Measurements from ENCODE around the gene ABCC1. TPM values are rescaled to one million over a fixed set of nuclear protein-coding genes. Genes with fewer than 3 reads are reported as not detected.

ABCC1 gene
- total and polyA plus RNA-seq, 2 of the 8 experiments (the other 6 are each of a cell fraction or from before 2014, with no cell fraction given): 42.6 to 66.8 TPM

- Histone ChIP-seq H3K4me3 (ENCODE audit: extremely low read depth in 1 of 4, insufficient read depth in 2 of 4, low read depth in 3 of 4, low read length in 4 of 4) (no peak overlapping the region), H3K27ac (ENCODE audit: low read depth, low read length) (no peak overlapping the region), H3K4me2 (ENCODE audit: insufficient read depth in 1 of 2, low read depth in 2 of 2, low read length in 2 of 2) (no peak overlapping the region), H2BK120ac (replicated peaks; ENCODE audit: low read depth, low read length) (no peak overlapping the region), H3K36me3 (ENCODE audit: control insufficient read depth in 2 of 4, insufficient read depth in 4 of 4, low read length in 3 of 4) (no peaks in the 10 kb centered on the region), H3K27me3 (replicated peaks in 1 of 4; ENCODE audit: control insufficient read depth in 3 of 4, extremely low read depth in 1 of 4, insufficient read depth in 3 of 4, low read length in 3 of 4) (no peaks in the 10 kb centered on the region), H4K8ac (ENCODE audit: extremely low read depth, insufficient read depth, low read length) (peak overlapping the region; percentile 62; the same call in 1 of the 2 replicates), H2BK15ac (ENCODE audit: low read length) (no peak overlapping the region), H2BK12ac (ENCODE audit: low read depth, low read length) (no peak overlapping the region), H2AK5ac (ENCODE audit: low read depth, low read length) (no peak overlapping the region), H3K9me3 (ENCODE audit: insufficient read depth in 2 of 2, low read depth in 1 of 2, low read length in 1 of 2) (no peaks in the 10 kb centered on the region), H3K4me1 (replicated peaks in 1 of 4; ENCODE audit: control insufficient read depth in 3 of 4, insufficient read depth in 4 of 4, low read length in 3 of 4) (peaks cover 0 to 5% (median 2%) of the 10 kb centered on the region in 4 experiments; a peak in 2 of 7 replicates), H2AFZ (ENCODE audit: low read length) (no peak overlapping the region), H3K4ac (replicated peaks; ENCODE audit: insufficient read length, low read depth, low read length) (no peak overlapping the region), H3K9ac (replicated peaks in 1 of 4; ENCODE audit: extremely low read depth in 1 of 4, low read depth in 3 of 4, low read length in 3 of 4) (no peak overlapping the region), H4K20me1 (replicated peaks in 1 of 2; ENCODE audit: control insufficient read depth in 1 of 2, insufficient read depth in 2 of 2, low read length in 2 of 2) (peaks cover 0 to 3% of the 10 kb centered on the region in 2 experiments), H2BK5ac (ENCODE audit: low read depth, low read length) (no peak overlapping the region), H4K5ac (ENCODE audit: insufficient read length, low read depth, low read length) (no peak overlapping the region), H3K79me1 (ENCODE audit: low read depth, low read length) (no peaks in the 10 kb centered on the region), H3K14ac (ENCODE audit: insufficient read length) (no peak overlapping the region), H2BK20ac (ENCODE audit: low read length) (no peak overlapping the region), H3K23me2 (ENCODE audit: low read depth, low read length) (peaks cover 4% of the 10 kb centered on the region; the same call in 1 of the 2 replicates), H3K18ac (ENCODE audit: extremely low read depth, low read length) (no peak overlapping the region), H3K56ac (replicated peaks; ENCODE audit: insufficient read length, low read depth, low read length) (no peak overlapping the region), H3K79me2 (ENCODE audit: control insufficient read depth in 1 of 2, insufficient read depth in 2 of 2, low read length in 2 of 2) (no peaks in the 10 kb centered on the region), H4K91ac (replicated peaks; ENCODE audit: insufficient read length, low read length) (no peak overlapping the region), H3K23ac (ENCODE audit: insufficient read length) (no peak overlapping the region)
- POLR2A ChIA-PET (ENCODE audit: partially characterized antibody): no interaction called here
- WGBS, 2 experiments (ENCODE audit: extremely low coverage in 1 of 2, insufficient coverage in 1 of 2, insufficient read length in 1 of 2, insufficient replicate concordance in 2 of 2, low coverage in 1 of 2, low lambda C conversion rate in 2 of 2, missing lambda C conversion rate in 1 of 2): 88% methylated on average over 11 of the region's 11 CpGs; no CpG with 5 or more reads in 1 of the 2 experiments
- CTCF ChIA-PET (ENCODE audit: partially characterized antibody): interaction anchor here (0.7 to 3.1 kb wide), 11 partner anchors 11 to 468 kb away, joined by 3 to 33 read pairs (median 5); no protein-coding TSS in a partner anchor
- no peak for TF ChIP-seq CHD2 (IDR thresholded peaks at IDR 0.05; ENCODE audit: low read length)
- no peak for TF ChIP-seq SP1 (IDR thresholded peaks at IDR 0.05; ENCODE audit: low read depth, low read length)
- TF ChIP-seq NRF1 (IDR thresholded peaks at IDR 0.05; ENCODE audit: low read depth, low read length): no peak
- TF ChIP-seq BCL11A (IDR thresholded peaks at IDR 0.05; ENCODE audit: low read depth in 2 of 2, low read length in 2 of 2): no peak
- no peak for TF ChIP-seq TCF12 (IDR thresholded peaks at IDR 0.05; ENCODE audit: low read depth, low read length)
- TF ChIP-seq RAD21 (IDR thresholded peaks at IDR 0.05 in 1 of 2, conservative IDR thresholded peaks at IDR 0.05 in 1 of 2; ENCODE audit: low read depth in 2 of 2, low read length in 2 of 2): no peak
- TF ChIP-seq ZNF274 (IDR thresholded peaks at IDR 0.05; ENCODE audit: borderline replicate concordance, extremely low read depth, low read length): no peak
- no peak for TF ChIP-seq GABPA (IDR thresholded peaks at IDR 0.05; ENCODE audit: borderline replicate concordance, insufficient read depth, low read length)
- TF ChIP-seq POLR2A (IDR thresholded peaks at IDR 0.05; ENCODE audit: control extremely low read depth in 1 of 2, low read depth in 2 of 2, low read length in 2 of 2): no peak
- no peak for TF ChIP-seq SRF (IDR thresholded peaks at IDR 0.05; ENCODE audit: low read depth, low read length)
- TF ChIP-seq CTBP2 (IDR thresholded peaks at IDR 0.05; ENCODE audit: borderline replicate concordance, insufficient read depth, insufficient read length, low read length): no peak
- TF ChIP-seq CEBPB (IDR thresholded peaks at IDR 0.05; ENCODE audit: low read depth, low read length): no peak
- TF ChIP-seq BACH1 (IDR thresholded peaks at IDR 0.05; ENCODE audit: low read length): no peak
- TF ChIP-seq TBP (IDR thresholded peaks at IDR 0.05; ENCODE audit: low read depth, low read length): no peak
- DNase-seq (ENCODE audit: low read depth in 1 of 2, low spot score in 2 of 2) (no peak), FAIRE-seq (no peak)
Observed at GRCh38 chr16:16186820-16187219, 237.4 kb downstream of the ABCC1 start.
